Measurements from ENCODE around the gene PLEKHG4B. TPM values are rescaled to one million over a fixed set of nuclear protein-coding genes. Genes with fewer than 3 reads are reported as not detected.

The PLEKHG4B gene
- total RNA-seq, 1 experiment from 2014 or later: 0.02 TPM

GRCh38 chr5:93221-93980 lies 1.4 kb downstream of the PLEKHG4B start:
- Histone ChIP-seq H3K4me2 (ENCODE audit: low read length) (no peak overlapping the region), H3K36me3 (ENCODE audit: control insufficient read depth in 1 of 2, insufficient read depth in 2 of 2, low read length in 2 of 2) (no peaks in the 10 kb centered on the region), H3K27me3 (ENCODE audit: insufficient read depth, low read length) (peaks cover 55% of the 10 kb centered on the region), H3K9me2 (ENCODE audit: insufficient read depth) (no peaks in the 10 kb centered on the region), H2AFZ (ENCODE audit: low read depth, low read length, poor library complexity, severe bottlenecking) (no peak overlapping the region), H3K9ac (ENCODE audit: low read length) (no peak overlapping the region), H3K9me3 (ENCODE audit: control insufficient read depth in 1 of 2, insufficient read depth in 1 of 2, low read depth in 1 of 2, low read length in 2 of 2) (no peaks in the 10 kb centered on the region), H4K20me1 (ENCODE audit: insufficient read depth) (no peaks in the 10 kb centered on the region), H3K27ac (ENCODE audit: low read depth, low read length) (no peak overlapping the region), H3K4me1 (ENCODE audit: control insufficient read depth in 1 of 2, insufficient read depth in 2 of 2, low read length in 2 of 2) (no peaks in the 10 kb centered on the region), H3K4me3 (replicated peaks in 1 of 2; ENCODE audit: low read depth in 1 of 2, low read length in 2 of 2) (no peak overlapping the region), H3K79me2 (ENCODE audit: insufficient read depth, low read length) (no peaks in the 10 kb centered on the region)
- RAD21 ChIA-PET (ENCODE audit: low non-redundant PET in 1 of 2, low total read pairs in 2 of 2, uncharacterized antibody in 2 of 2, unreplicated experiment in 2 of 2): no interaction called here
- no TSS peak for BruUV-seq (replicated peaks)
- DNase-seq (ENCODE audit: low read depth, low spot score) (no peak), ATAC-seq (no peak)
- POLR2A ChIA-PET: no interaction called here
- intact Hi-C loops (cut with micrococcal nuclease): no loop called here
- CTCF ChIA-PET: no interaction called here
- TF ChIP-seq TCF7L2 (IDR thresholded peaks at IDR 0.05; ENCODE audit: borderline replicate concordance, extremely low read depth, insufficient read depth, insufficient read length) (no peak), ZNF274 (IDR thresholded peaks at IDR 0.05; ENCODE audit: low read depth, low read length) (no peak), POLR2A (IDR thresholded peaks at IDR 0.05; ENCODE audit: borderline replicate concordance, extremely low read depth, insufficient read depth, insufficient read length) (no peak)

- DNase-seq (ENCODE audit: low read depth, low spot score) (no peak), ATAC-seq (no peak)
- Histone ChIP-seq H3K27me3 (ENCODE audit: insufficient read depth, low read length) (peaks cover 47% of the 10 kb centered on the region), H3K9me3 (ENCODE audit: control insufficient read depth in 1 of 2, insufficient read depth in 1 of 2, low read depth in 1 of 2, low read length in 2 of 2) (no peaks in the 10 kb centered on the region), H3K4me3 (replicated peaks in 1 of 2; ENCODE audit: low read depth in 1 of 2, low read length in 2 of 2) (no peak overlapping the region), H3K4me1 (ENCODE audit: control insufficient read depth in 1 of 2, insufficient read depth in 2 of 2, low read length in 2 of 2) (no peaks in the 10 kb centered on the region), H2AFZ (ENCODE audit: low read depth, low read length, poor library complexity, severe bottlenecking) (no peak overlapping the region), H4K20me1 (ENCODE audit: insufficient read depth) (no peaks in the 10 kb centered on the region), H3K9ac (ENCODE audit: low read length) (no peak overlapping the region), H3K4me2 (ENCODE audit: low read length) (no peak overlapping the region), H3K79me2 (ENCODE audit: insufficient read depth, low read length) (no peaks in the 10 kb centered on the region), H3K9me2 (ENCODE audit: insufficient read depth) (no peaks in the 10 kb centered on the region), H3K36me3 (ENCODE audit: control insufficient read depth in 1 of 2, insufficient read depth in 2 of 2, low read length in 2 of 2) (no peaks in the 10 kb centered on the region), H3K27ac (ENCODE audit: low read depth, low read length) (no peak overlapping the region)
- intact Hi-C loops (cut with micrococcal nuclease): no loop called here
- ChIA-PET CTCF (no interaction called here), POLR2A (no interaction called here), RAD21 (ENCODE audit: low non-redundant PET in 1 of 2, low total read pairs in 2 of 2, uncharacterized antibody in 2 of 2, unreplicated experiment in 2 of 2) (no interaction called here)
- BruUV-seq (replicated peaks): no TSS peak
- TF ChIP-seq ZNF274 (IDR thresholded peaks at IDR 0.05; ENCODE audit: low read depth, low read length) (no peak), POLR2AphosphoS5 (IDR thresholded peaks at IDR 0.05; ENCODE audit: low read depth, low read length) (no peak), MAX (IDR thresholded peaks at IDR 0.05) (no peak), ATF3 (IDR thresholded peaks at IDR 0.05) (no peak), EZH2 (IDR thresholded peaks at IDR 0.05) (no peak), POLR2A (IDR thresholded peaks at IDR 0.05; ENCODE audit: borderline replicate concordance, extremely low read depth, insufficient read depth, insufficient read length) (no peak), REST (IDR thresholded peaks at IDR 0.05; ENCODE audit: low read depth) (no peak), ELF1 (IDR thresholded peaks at IDR 0.05; ENCODE audit: borderline replicate concordance, low read depth) (no peak), TCF7L2 (IDR thresholded peaks at IDR 0.05; ENCODE audit: borderline replicate concordance, extremely low read depth, insufficient read depth, insufficient read length) (no peak), YY1 (IDR thresholded peaks at IDR 0.05; ENCODE audit: extremely low read depth, insufficient replicate concordance, low read depth, low read length) (no peak)
These were observed 2.3 kb downstream of the PLEKHG4B start for GRCh38 chr5:94113-94892.

All from HCT116 (cell line).